Stimulated activated CD4-positive, alpha-beta T cell treated with anti-CD3 and anti-CD28 coated beads, TNF-alpha, amount 100 ng/mL, for 1 hour (primary cell): ENCODE results near the gene WNT10A.
A peak's percentile ranks its signal among the peaks of the same experiment; 100 is the strongest.

Experiments used
- DNase-seq, 3 donors: peaks; one replicate each; pipeline ENCODE4 v3.0.0-alpha.2; 2020; ENCODE audit warnings: low read depth in 3 of 3, low spot score in 1 of 3

WNT10A gene

GRCh38 chr2:218892693-218893348, 12.2 kb downstream of the WNT10A start:
- peak; percentile 60 to 71 (median 70) for DNase-seq

- DNase-seq: no peak
These were observed 12.9 kb downstream of the WNT10A start for GRCh38 chr2:218893349-218894150.

GRCh38 chr2:218894151-218894879, 13.7 kb downstream of the WNT10A start:
- no peak for DNase-seq

DNA sequence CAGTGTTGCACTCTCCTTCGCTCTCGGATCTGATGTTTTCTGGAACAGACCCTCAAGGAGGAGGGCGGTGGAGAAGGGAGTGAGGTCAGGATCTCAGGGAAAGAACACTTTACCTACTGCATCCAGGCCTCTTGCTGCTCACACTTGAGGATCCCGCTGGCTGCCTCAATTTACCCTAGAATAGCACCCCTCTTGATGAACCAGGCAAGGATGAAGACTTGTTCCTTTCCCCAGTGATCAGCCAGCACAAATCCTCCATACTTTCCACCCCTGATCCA, 14.2 kb downstream of the WNT10A start:
- no peak for DNase-seq

- no peak for DNase-seq
These were observed 14.7 kb downstream of the WNT10A start for GRCh38 chr2:218895326-218895725.

DNA sequence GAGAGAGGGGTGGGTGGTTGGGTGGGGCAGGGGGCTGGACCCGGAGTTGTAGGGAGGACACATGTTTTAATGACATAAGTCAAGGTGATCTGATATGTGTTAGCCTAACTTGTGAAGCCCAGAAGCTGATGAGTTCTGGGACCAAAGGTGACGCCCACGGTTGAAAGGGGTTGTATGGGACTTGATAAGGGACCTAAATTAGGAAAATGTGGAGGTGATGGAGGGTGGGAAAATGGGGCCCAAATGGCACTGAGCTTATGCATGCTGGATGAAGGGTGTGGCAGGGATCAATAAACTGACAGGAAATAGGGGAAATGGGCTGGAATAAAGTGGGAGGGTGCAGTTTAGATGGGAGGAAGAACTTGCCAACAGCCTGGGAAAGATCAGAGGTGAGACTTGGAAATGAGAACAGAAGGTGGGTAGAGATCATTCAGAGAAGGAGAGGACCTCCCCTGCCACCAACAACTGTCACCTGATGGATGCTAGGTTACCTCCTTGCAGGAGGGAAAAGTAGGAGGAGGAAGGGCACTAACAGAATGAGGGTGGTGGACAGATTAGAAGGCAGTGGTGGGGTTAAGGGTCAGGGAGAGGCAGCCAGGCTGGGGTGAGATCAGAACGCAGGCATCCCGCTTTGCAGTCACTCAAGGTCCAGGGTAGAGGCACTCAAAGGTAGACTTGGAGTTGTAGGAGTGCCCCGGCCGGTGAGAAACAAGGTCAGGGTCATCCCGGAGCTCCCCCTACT, 15.3 kb downstream of the WNT10A start:
- no peak for DNase-seq

- peak; percentile 67 to 81 (median 73) for DNase-seq
These were observed 16.1 kb downstream of the WNT10A start for GRCh38 chr2:218896501-218897393.

DNA sequence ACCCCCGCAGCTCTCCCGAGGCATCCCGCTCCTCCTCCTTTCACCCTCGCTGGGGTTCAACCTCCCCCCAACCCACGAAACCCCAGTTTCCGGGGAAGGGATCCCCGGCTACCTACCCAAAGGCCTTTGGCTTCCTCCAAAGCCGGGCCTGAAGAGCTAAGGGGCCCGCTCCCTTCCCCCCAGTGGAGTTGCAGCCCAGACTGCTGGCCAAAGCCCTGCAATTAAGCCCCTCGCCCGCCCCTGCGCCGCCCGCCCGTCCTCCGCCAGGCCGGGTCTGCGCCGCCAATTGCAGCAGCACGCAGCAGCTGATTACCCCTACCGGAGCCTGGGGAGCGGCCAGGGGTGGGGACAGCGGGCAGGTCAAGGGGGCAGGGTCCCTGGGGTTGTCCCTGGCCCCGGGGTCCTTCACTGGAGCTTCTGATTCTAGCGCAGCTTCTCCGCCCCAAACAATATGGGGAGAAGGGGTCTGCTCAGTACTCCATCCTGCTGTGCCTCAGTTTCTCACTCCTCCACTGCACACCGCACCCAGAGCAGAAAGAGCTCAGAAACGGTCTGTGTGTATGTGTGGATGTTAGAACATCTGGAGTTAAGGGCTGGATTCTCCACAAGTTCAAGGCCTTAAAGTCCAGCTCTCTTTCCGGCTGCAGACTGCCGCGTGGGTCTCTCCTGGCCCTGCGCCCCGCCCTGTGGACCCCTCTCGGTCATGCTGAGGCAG, 16.9 kb downstream of the WNT10A start:
- no peak for DNase-seq

- peak in 2 of 3 donors; percentile 65 to 86 for DNase-seq
These were observed 17.6 kb downstream of the WNT10A start for GRCh38 chr2:218898109-218898878.

- no peak for DNase-seq
These were observed 18.5 kb downstream of the WNT10A start for GRCh38 chr2:218899147-218899546.

DNA sequence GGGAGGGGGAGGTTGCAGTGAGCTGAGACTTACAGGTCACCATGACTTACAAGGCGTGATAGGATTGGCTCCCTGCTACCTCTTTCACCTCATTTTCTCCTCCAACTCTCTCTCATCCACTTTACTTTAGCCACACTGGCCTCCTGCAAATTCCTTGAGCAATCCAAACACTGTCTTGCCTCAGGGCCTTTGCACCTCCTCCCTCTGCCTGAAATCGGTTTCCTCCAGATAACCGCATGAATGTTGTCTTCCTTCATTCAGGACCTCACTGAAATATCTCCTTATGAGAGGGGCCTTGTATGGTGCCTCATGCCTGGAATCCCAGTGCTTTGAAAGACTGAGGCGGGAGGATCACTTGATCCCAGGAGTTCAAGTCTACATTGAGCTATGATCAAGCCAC, 21.8 kb downstream of the WNT10A start:
- no peak for DNase-seq

GRCh38 chr2:218904176-218904575, 23.5 kb downstream of the WNT10A start:
- no peak for DNase-seq

DNA sequence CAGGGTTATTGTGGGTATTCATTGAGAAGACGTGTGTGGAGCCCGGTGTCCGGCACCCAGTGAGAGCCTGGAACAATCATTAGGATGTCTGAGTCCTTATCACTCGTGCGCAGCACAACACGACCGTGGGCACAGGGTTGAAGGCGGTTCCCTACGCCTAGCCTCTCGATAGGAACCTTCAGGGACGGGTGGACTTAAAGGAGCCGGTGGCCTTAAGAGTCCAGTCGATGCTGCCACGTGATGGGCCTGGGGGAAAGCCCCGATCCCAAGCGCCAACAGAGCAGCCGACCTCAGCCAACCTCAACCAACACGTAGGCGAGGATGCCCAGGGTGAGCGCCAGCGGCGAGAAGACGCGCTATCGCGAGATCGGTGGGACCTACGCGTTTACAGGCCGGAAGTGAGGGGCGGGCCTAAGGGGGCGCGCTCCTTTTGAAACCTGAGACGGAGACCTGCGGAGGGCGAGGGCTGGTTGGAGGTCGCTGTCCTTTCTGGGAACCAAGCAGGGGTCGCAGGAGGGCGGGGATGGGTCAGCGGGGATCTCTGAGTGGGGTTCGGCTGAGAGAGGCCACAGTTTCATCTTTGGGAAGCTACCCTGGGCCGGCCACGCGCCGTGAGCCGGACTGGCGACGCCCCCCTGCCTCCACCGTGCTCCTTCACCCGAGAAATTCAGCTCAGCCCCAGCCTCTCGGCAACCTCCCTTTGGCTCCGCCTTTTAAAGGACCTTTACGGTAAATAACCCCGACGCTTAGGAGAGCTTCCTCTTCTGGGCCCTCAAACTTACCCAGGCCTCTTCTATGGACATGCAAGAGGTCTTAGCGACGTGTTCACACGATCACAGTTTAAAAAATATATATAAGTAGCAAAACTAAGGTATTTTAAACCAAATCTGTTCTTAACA, 28.3 kb downstream of the WNT10A start:
- peak; percentile 69 to 82 (median 69) for DNase-seq

- DNase-seq: no peak
These were observed 30.1 kb downstream of the WNT10A start for GRCh38 chr2:218910741-218911140.

GRCh38 chr2:218920504-218920903, 39.9 kb downstream of the WNT10A start:
- DNase-seq: no peak

DNA sequence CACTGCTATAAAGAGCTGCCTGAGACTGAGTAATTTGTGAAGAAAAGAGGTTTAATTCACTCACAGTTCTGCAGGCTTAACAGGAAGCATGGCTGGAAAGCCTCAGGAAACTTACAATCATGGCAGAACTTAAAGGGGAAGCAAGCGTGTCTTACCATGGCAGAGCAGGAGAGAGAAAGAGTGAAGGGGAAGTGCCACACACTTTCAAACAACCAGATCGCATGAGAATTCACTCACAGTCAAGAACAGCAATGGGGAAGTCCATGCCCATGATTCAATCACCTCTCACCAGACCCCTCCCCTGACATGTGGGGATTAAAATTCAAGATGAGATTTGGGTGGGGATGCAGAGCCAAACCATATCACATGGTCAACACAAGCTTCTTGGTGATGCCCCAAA, 44.1 kb downstream of the WNT10A start:
- no peak for DNase-seq

DNA sequence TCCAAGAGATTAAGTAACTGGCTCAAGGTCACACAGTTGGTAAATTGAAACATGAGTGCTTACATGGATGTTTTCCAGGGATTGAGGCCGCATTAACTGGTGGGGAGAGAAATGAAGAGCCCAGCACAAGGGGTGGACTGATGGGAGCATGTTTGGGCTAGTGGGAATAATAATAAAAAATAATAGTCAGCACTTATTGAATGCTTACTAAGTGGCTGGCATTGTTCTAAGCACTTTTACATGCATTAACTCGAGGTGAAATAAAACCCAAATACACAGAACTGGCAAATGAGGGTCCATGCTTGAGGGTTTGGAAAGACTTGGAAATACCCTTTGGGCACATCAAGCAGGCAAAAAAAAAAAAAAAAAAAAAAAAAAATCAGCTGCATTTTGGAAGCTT, 44.8 kb downstream of the WNT10A start:
- no peak for DNase-seq

GRCh38 chr2:218927422-218927821, 46.8 kb downstream of the WNT10A start:
- DNase-seq: no peak
